ENCODE data around the gene PMEPA1.

- TF ChIP-seq CTCF (IDR thresholded peaks at IDR 0.05) (no peak), SIN3A (IDR thresholded peaks at IDR 0.05; ENCODE audit: borderline replicate concordance, insufficient read depth, low read depth, low read length) (no peak), REST (IDR thresholded peaks at IDR 0.05; ENCODE audit: insufficient read depth in 1 of 2, low read depth in 2 of 2, low read length in 1 of 2) (no peak)
Observed at GRCh38 chr20:57725636-57726035, 15.8 kb upstream of the PMEPA1 start.
